ENCODE data around the gene NUP214. TPM values are rescaled to one million over a fixed set of nuclear protein-coding genes. Genes with fewer than 3 reads are reported as not detected.

NUP214 gene
- total and polyA plus RNA-seq, 2 of the 4 experiments (the other 2 are of a cell fraction): 7.9 to 13.4 TPM

DNA sequence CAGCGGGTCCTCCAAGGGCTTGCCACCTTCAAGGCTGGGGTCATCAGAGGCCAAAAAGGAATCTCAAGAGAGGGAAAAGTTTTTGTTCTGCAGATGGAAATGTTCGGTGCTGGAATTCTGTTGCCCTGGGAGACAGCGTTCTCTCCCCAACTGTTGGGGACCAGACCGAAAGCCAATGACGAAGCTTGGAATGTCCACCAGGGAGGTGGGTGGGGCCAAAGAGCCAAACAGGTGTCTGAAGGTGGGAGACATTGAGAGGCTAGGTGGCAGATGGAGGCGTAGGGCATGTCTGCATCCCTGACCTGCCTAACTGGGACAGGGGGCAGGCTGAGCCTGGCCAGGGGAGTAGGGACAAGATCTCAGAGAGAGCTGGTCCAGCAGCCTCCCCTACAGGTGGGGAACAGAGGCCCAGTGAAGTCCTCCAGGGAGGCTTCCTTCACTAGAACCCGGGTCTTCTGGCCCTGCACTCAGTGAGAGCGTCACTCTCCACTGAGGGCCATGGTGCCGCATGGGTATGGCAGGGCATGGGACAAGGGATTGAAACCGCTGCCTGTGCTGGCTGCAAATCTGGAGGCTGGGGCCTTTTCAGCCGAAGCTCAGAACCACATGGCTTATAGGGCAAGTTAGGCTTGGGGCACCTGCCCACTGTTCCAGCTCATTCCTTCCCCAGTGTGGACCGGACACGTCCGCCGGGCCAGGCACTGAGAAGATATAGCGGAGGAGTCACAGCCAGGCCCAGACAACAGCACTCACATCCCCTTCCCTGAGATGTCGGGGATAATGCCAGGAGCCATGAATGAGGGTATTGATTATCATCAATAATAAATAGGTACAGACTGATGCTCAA is 156.0 kb downstream of the NUP214 start:
- CTCF ChIA-PET: no interaction called here
- Histone ChIP-seq H3K18ac (ENCODE audit: low read depth, low read length) (no peak overlapping the region), H4K20me1 (ENCODE audit: insufficient read depth, low read length) (no peaks in the 10 kb centered on the region), H3K9me3 (ENCODE audit: control insufficient read depth, insufficient read depth, low read length) (no peaks in the 10 kb centered on the region), H2AK9ac (replicated peaks; ENCODE audit: low read depth, low read length, poor library complexity) (no peak overlapping the region), H3K4me1 (ENCODE audit: control insufficient read depth, insufficient read depth, low read length) (no peaks in the 10 kb centered on the region), H2BK15ac (ENCODE audit: low read depth, low read length) (no peak overlapping the region), H4K91ac (ENCODE audit: insufficient read depth, low read depth, low read length) (no peak overlapping the region), H3K79me1 (ENCODE audit: low read depth in 1 of 2, low read length in 2 of 2) (no peaks in the 10 kb centered on the region), H2BK5ac (ENCODE audit: low read depth, low read length, poor library complexity, severe bottlenecking) (no peak overlapping the region), H3K36me3 (ENCODE audit: control insufficient read depth, insufficient read depth, low read length) (no peaks in the 10 kb centered on the region), H3K27me3 (ENCODE audit: control insufficient read depth, insufficient read depth, low read length) (peaks cover 65% of the 10 kb centered on the region), H2AFZ (replicated peaks; ENCODE audit: low read length, poor library complexity) (no peak overlapping the region), H3K4me2 (ENCODE audit: low read depth, low read length) (no peak overlapping the region), H4K8ac (ENCODE audit: low read depth in 2 of 2, low read length in 2 of 2) (no peak overlapping the region), H4K5ac (ENCODE audit: low read depth, low read length) (no peak overlapping the region), H3K4ac (ENCODE audit: low read depth, low read length) (no peak overlapping the region), H3K23ac (ENCODE audit: low read depth, low read length) (no peak overlapping the region), H3K27ac (ENCODE audit: insufficient read depth, low read length) (no peak overlapping the region), H3K56ac (ENCODE audit: extremely low read depth, insufficient read depth, low read length) (no peak overlapping the region), H2BK20ac (ENCODE audit: low read depth, low read length) (no peak overlapping the region), H3K14ac (replicated peaks; ENCODE audit: low read depth, low read length) (no peak overlapping the region), H3K9ac (ENCODE audit: low read depth, low read length) (no peak overlapping the region), H3K4me3 (ENCODE audit: insufficient read depth, low read depth, low read length) (no peak overlapping the region), H2AK5ac (ENCODE audit: low read depth, low read length) (no peak overlapping the region), H2BK120ac (ENCODE audit: low read depth, low read length) (no peak overlapping the region), H3K9me1 (ENCODE audit: insufficient read depth, low read length) (peaks cover 5% of the 10 kb centered on the region; the same call in 1 of the 2 replicates)
- DNase-seq (no peak), ATAC-seq (ENCODE audit: low read depth) (no peak)
- no TSS peak for BruUV-seq (replicated peaks)
- dilution Hi-C loops (cut with HindIII; ENCODE audit: low sequenced_read_pairs, unreplicated experiment) (no loop called here), in situ Hi-C loops (cut with MboI; ENCODE audit: low sequenced_read_pairs) (no loop called here), intact Hi-C loops (cut with micrococcal nuclease) (no loop called here)
- POLR2A ChIA-PET (ENCODE audit: unreplicated experiment): no interaction called here
- 73% methylated on average over 9 of the region's 17 CpGs; no CpG with 5 or more reads in 1 of the 2 experiments for WGBS, 2 experiments (ENCODE audit: extremely low coverage in 2 of 2, insufficient read length in 1 of 2)
- no peak for TF ChIP-seq CHD1 (IDR thresholded peaks at IDR 0.05; ENCODE audit: low read depth, low read length)
- TF ChIP-seq CEBPB (IDR thresholded peaks at IDR 0.05; ENCODE audit: low read depth, low read length): no peak
- TF ChIP-seq, protein P1, sequence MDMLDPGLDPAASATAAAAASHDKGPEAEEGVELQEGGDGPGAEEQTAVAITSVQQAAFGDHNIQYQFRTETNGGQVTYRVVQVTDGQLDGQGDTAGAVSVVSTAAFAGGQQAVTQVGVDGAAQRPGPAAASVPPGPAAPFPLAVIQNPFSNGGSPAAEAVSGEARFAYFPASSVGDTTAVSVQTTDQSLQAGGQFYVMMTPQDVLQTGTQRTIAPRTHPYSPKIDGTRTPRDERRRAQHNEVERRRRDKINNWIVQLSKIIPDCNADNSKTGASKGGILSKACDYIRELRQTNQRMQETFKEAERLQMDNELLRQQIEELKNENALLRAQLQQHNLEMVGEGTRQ (IDR thresholded peaks at IDR 0.05; ENCODE audit: low read depth, low read length): no peak
- TF ChIP-seq MAFK (IDR thresholded peaks at IDR 0.05; ENCODE audit: low read depth, low read length): no peak
- no peak for TF ChIP-seq MAZ (IDR thresholded peaks at IDR 0.05; ENCODE audit: borderline replicate concordance, low read depth, low read length)
- TF ChIP-seq NFE2L2 (IDR thresholded peaks at IDR 0.05; ENCODE audit: low read depth, low read length): no peak
- TF ChIP-seq BHLHE40 (IDR thresholded peaks at IDR 0.05; ENCODE audit: low read depth, low read length): no peak
- no peak for TF ChIP-seq RCOR1 (IDR thresholded peaks at IDR 0.05; ENCODE audit: insufficient replicate concordance, low read length)
- no peak for TF ChIP-seq MXI1 (IDR thresholded peaks at IDR 0.05; ENCODE audit: borderline replicate concordance, low read depth, low read length)
- no peak for TF ChIP-seq RFX5 (IDR thresholded peaks at IDR 0.05; ENCODE audit: low read depth, low read length)
- TF ChIP-seq, protein P2, sequence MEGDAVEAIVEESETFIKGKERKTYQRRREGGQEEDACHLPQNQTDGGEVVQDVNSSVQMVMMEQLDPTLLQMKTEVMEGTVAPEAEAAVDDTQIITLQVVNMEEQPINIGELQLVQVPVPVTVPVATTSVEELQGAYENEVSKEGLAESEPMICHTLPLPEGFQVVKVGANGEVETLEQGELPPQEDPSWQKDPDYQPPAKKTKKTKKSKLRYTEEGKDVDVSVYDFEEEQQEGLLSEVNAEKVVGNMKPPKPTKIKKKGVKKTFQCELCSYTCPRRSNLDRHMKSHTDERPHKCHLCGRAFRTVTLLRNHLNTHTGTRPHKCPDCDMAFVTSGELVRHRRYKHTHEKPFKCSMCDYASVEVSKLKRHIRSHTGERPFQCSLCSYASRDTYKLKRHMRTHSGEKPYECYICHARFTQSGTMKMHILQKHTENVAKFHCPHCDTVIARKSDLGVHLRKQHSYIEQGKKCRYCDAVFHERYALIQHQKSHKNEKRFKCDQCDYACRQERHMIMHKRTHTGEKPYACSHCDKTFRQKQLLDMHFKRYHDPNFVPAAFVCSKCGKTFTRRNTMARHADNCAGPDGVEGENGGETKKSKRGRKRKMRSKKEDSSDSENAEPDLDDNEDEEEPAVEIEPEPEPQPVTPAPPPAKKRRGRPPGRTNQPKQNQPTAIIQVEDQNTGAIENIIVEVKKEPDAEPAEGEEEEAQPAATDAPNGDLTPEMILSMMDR (conservative IDR thresholded peaks at IDR 0.05; ENCODE audit: low read depth, low read length): no peak
- TF ChIP-seq SMC3 (IDR thresholded peaks at IDR 0.05; ENCODE audit: low read depth, low read length): no peak
- TF ChIP-seq, protein P3, sequence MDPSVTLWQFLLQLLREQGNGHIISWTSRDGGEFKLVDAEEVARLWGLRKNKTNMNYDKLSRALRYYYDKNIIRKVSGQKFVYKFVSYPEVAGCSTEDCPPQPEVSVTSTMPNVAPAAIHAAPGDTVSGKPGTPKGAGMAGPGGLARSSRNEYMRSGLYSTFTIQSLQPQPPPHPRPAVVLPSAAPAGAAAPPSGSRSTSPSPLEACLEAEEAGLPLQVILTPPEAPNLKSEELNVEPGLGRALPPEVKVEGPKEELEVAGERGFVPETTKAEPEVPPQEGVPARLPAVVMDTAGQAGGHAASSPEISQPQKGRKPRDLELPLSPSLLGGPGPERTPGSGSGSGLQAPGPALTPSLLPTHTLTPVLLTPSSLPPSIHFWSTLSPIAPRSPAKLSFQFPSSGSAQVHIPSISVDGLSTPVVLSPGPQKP (IDR thresholded peaks at IDR 0.05; ENCODE audit: borderline replicate concordance, low read depth, low read length): no peak
- TF ChIP-seq POLR2A (IDR thresholded peaks at IDR 0.05; ENCODE audit: low read depth, low read length): no peak
- TF ChIP-seq RAD21 (IDR thresholded peaks at IDR 0.05; ENCODE audit: low read length): no peak
